GM23338 (cell line): ENCODE results near the gene NCLN. TPM values are rescaled to one million over a fixed set of nuclear protein-coding genes. Genes with fewer than 3 reads are reported as not detected.

Experiments used
- ATAC-seq: fragments of 200-7000 bp; cut with Tn5 transposase; 3 replicates; pipeline ENCODE4 v1.9.1; 2020
- DNase-seq: peaks from one replicate; pipeline ENCODE4 v3.0.0-alpha.2; 2015; ENCODE audit warnings: low spot score
- H2AFZ ChIP-seq: fragments of 200-600 bp; sonication (generic); 2 replicates; pipeline ENCODE4 v1.8.0; 2016; ENCODE audit warnings: antibody characterized with exemption, mild to moderate bottlenecking, moderate library complexity
- H3F3A ChIP-seq: fragments of 200-600 bp; sonication (generic); replicated peaks from 2 replicates; pipeline ENCODE4 v1.8.0; 2017; ENCODE audit warnings: antibody characterized with exemption, mixed run types, low read depth
- H3K27ac ChIP-seq: fragments of 200-600 bp; sonication (generic); 2 replicates; pipeline ENCODE4 v1.6.1; 2016; ENCODE audit warnings: low read depth
- H3K27me3 ChIP-seq: fragments of 200-600 bp; sonication (generic); 2 replicates; pipeline ENCODE4 v1.8.0; 2016; ENCODE audit warnings: mild to moderate bottlenecking, mixed run types, moderate library complexity; ENCODE audit not compliant: insufficient read depth
- H3K36me3 ChIP-seq: fragments of 200-600 bp; sonication (generic); 2 replicates; pipeline ENCODE4 v1.8.0; 2016; ENCODE audit warnings: mild to moderate bottlenecking; ENCODE audit not compliant: insufficient read depth
- H3K4me1 ChIP-seq: fragments of 200-600 bp; sonication (generic); 2 replicates; pipeline ENCODE4 v1.8.0; 2016; ENCODE audit warnings: mild to moderate bottlenecking, moderate library complexity; ENCODE audit not compliant: insufficient read depth
- H3K4me2 ChIP-seq: fragments of 200-600 bp; sonication (generic); 2 replicates; pipeline ENCODE4 v1.7.1; 2017; ENCODE audit warnings: mixed run types
- H3K4me3 ChIP-seq: fragments of 200-600 bp; sonication (generic); 2 replicates; pipeline ENCODE4 v1.6.1; 2016; ENCODE audit warnings: mixed run types
- H3K79me2 ChIP-seq: fragments of 200-600 bp; sonication (generic); replicated peaks from 2 replicates; pipeline ENCODE4 v1.8.0; 2017; ENCODE audit warnings: mild to moderate bottlenecking; ENCODE audit not compliant: insufficient read depth
- H3K9me2 ChIP-seq: fragments of 200-600 bp; sonication (generic); 2 replicates; pipeline ENCODE4 v1.8.0; 2017; ENCODE audit not compliant: insufficient read depth
- H4K20me1 ChIP-seq: fragments of 200-600 bp; sonication (generic); replicated peaks from 2 replicates; pipeline ENCODE4 v1.8.0; 2017; ENCODE audit warnings: mild to moderate bottlenecking; ENCODE audit not compliant: insufficient read depth
- H3K27ac Mint-ChIP-seq: 2 replicates; pipeline ENCODE4 v1.8.0; 2020; ENCODE audit warnings: inconsistent platforms, mild to moderate bottlenecking, moderate library complexity, mixed read lengths
- H3K27me3 Mint-ChIP-seq: 3 replicates; pipeline ENCODE4 v1.8.0; 2022; ENCODE audit warnings: low read depth, mild to moderate bottlenecking, moderate library complexity, mixed read lengths, inconsistent platforms; ENCODE audit not compliant: insufficient read depth, poor library complexity
- H3K36me3 Mint-ChIP-seq: 3 replicates; pipeline ENCODE4 v1.8.0; 2021; ENCODE audit warnings: low read depth, mild to moderate bottlenecking, inconsistent platforms, moderate library complexity, mixed read lengths
- H3K4me1 Mint-ChIP-seq: 3 replicates; pipeline ENCODE4 v1.8.0; 2020; ENCODE audit warnings: mild to moderate bottlenecking, inconsistent platforms, mixed read lengths
- H3K4me3 Mint-ChIP-seq: 3 replicates; pipeline ENCODE4 v1.8.0; 2021; ENCODE audit warnings: moderate library complexity, mild to moderate bottlenecking, inconsistent platforms, mixed read lengths
- H3K9me3 Mint-ChIP-seq: 3 replicates; pipeline ENCODE4 v1.8.0; 2020; ENCODE audit warnings: moderate library complexity, mild to moderate bottlenecking, inconsistent platforms, mixed read lengths
- CREB1 ChIP-seq: fragments of 250-450 bp; sonication (Bioruptor Pico); IDR thresholded peaks from 2 replicates; pipeline ENCODE4 v1.5.0; 2020; ENCODE audit warnings: low read depth, mild to moderate bottlenecking, moderate library complexity
- CTCF ChIP-seq, 2 experiments: fragments of 200-600 bp in 1 of 2; sonication (generic) in 1 of 2; conservative IDR thresholded peaks; 2 replicates each; pipeline versions ENCODE4 v1.5.1 to v1.6.1; 2016 to 2017; ENCODE audit warnings: antibody characterized with exemption in 2 of 2, low read depth in 2 of 2, mild to moderate bottlenecking in 2 of 2, moderate library complexity in 1 of 2
- ETS1 ChIP-seq: IDR thresholded peaks from 2 replicates; pipeline ENCODE4 v1.6.1; 2016; ENCODE audit warnings: antibody characterized with exemption
- EZH2 ChIP-seq: fragments of 200-600 bp; sonication (generic); IDR thresholded peaks from one replicate; pipeline ENCODE4 v1.8.0; 2017; ENCODE audit warnings: antibody characterized with exemption, mild to moderate bottlenecking, low read depth; ENCODE audit not compliant: unreplicated experiment
- EZH2phosphoT487 ChIP-seq: fragments of 200-600 bp; sonication (generic); IDR thresholded peaks from one replicate; pipeline ENCODE4 v1.8.1; 2018; ENCODE audit warnings: antibody characterized with exemption; ENCODE audit not compliant: unreplicated experiment
- JUNB ChIP-seq: IDR thresholded peaks from one replicate; pipeline ENCODE4 v1.6.1; 2016; ENCODE audit warnings: antibody characterized with exemption; ENCODE audit not compliant: unreplicated experiment
- NANOG ChIP-seq: IDR thresholded peaks from 2 replicates; pipeline ENCODE4 v1.6.1; 2016; ENCODE audit warnings: antibody characterized with exemption, borderline replicate concordance
- POLR2AphosphoS5 ChIP-seq: IDR thresholded peaks from 2 replicates; pipeline ENCODE4 v1.6.1; 2016; ENCODE audit warnings: antibody characterized with exemption, low read depth
- REST ChIP-seq: IDR thresholded peaks from one replicate; pipeline ENCODE4 v1.6.1; 2018; ENCODE audit warnings: antibody characterized with exemption; ENCODE audit not compliant: unreplicated experiment
- STAT1 ChIP-seq: IDR thresholded peaks from one replicate; pipeline ENCODE4 v1.6.1; 2016; ENCODE audit warnings: antibody characterized with exemption; ENCODE audit not compliant: unreplicated experiment
- ZNF114 ChIP-seq: fragments of 250-450 bp; sonication (Bioruptor Pico); IDR thresholded peaks from 2 replicates; pipeline ENCODE4 v1.5.0; 2020; ENCODE audit warnings: mild to moderate bottlenecking, moderate library complexity
- ZNF331 ChIP-seq: fragments of 250-450 bp; sonication (Bioruptor Pico); IDR thresholded peaks from 2 replicates; pipeline ENCODE4 v1.5.0; 2020; ENCODE audit warnings: low read depth, mild to moderate bottlenecking, moderate library complexity
- polyA plus RNA-seq: library from polyadenylated mRNA; unstranded; fragments of >200 nt; fragmentation: Nextera tagmentation; extraction: Ambion mirVana; gene quantifications from 2 replicates; pipeline ENCODE4 v1.2.1, GENCODE V29; 2016
- total RNA-seq: library from RNA; depleted of rRNA; stranded (reverse); fragments of >200 nt; shearing (Covaris generic); gene quantifications from 2 replicates; pipeline ENCODE4 v1.2.3, GENCODE V29; 2014

The NCLN gene
- total and polyA plus RNA-seq, 2 experiments from 2014 or later: 85.6 to 125 TPM

GRCh38 chr19:3190470-3190770 is 4.7 kb downstream of the NCLN start (continued):
- TF ChIP-seq REST (no peak), STAT1 (no peak), POLR2AphosphoS5 (no peak)

- H3K36me3 ChIP-seq: no peaks in the 10 kb centered on the region; the same call in 1 of the 2 replicates
- H3K9me2 ChIP-seq: no peaks in the 10 kb centered on the region
- no peak overlapping the region for H3K4me2 ChIP-seq
- Mint-ChIP-seq H3K4me3 (no peak overlapping the region; the same call in 2 of the 3 replicates), H3K36me3 (peaks cover 18% of the 10 kb centered on the region), H3K27ac (no peak overlapping the region), H3K4me1 (peaks cover 22% of the 10 kb centered on the region), H3K27me3 (peaks cover 9% of the 10 kb centered on the region), H3K9me3 (no peaks in the 10 kb centered on the region; the same call in 2 of the 3 replicates)
- H3K27ac ChIP-seq: no peak overlapping the region
- no peaks in the 10 kb centered on the region for H3K27me3 ChIP-seq
- no peak for ATAC-seq
- H2AFZ ChIP-seq: no peak overlapping the region
- H4K20me1 ChIP-seq: peaks cover 16% of the 10 kb centered on the region
- no peaks in the 10 kb centered on the region for H3F3A ChIP-seq
- peaks cover 6% of the 10 kb centered on the region; the same call in 1 of the 2 replicates for H3K4me1 ChIP-seq
- no peak overlapping the region for H3K4me3 ChIP-seq
- DNase-seq: no peak
- peaks cover 68% of the 10 kb centered on the region for H3K79me2 ChIP-seq
- TF ChIP-seq CTCF (conservative IDR thresholded peaks at IDR 0.05; ENCODE audit: low read depth in 2 of 2) (no peak), EZH2phosphoT487 (no peak), CREB1 (no peak), STAT1 (no peak), ETS1 (no peak), ZNF114 (CRISPR knock-in tag) (no peak), EZH2 (no peak), POLR2AphosphoS5 (no peak), JUNB (no peak), REST (no peak), ZNF331 (CRISPR knock-in tag) (no peak), NANOG (no peak)
Observed at GRCh38 chr19:3190921-3191805, 5.4 kb downstream of the NCLN start.
